IMR-90 (cell line): ENCODE results near the gene PRTFDC1. TPM values are rescaled to one million over a fixed set of nuclear protein-coding genes. Genes with fewer than 3 reads are reported as not detected.
A peak's percentile ranks its signal among the peaks of the same experiment; 100 is the strongest.

Source experiments
- ATAC-seq: fragments of 200-7000 bp; cut with Tn5 transposase; 2 replicates; pipeline ENCODE4 v1.9.1; 2020; ENCODE audit warnings: low read depth, mild to moderate bottlenecking, moderate library complexity
- BruUV-seq: library from RNA; stranded (reverse); fragments of 400-500 nt; replicated peaks from 2 replicates; lab custom pipeline; 2021; lab: Mats Ljungman, UMichigan
- CTCF ChIA-PET: fragments of 300-600 bp; formaldehyde crosslinking; extraction: SDS; loops from one replicate; lab custom pipeline; 2021; ENCODE audit warnings: antibody characterized with exemption; lab: Yijun Ruan, JAX
- POLR2A ChIA-PET: fragments of 300-600 bp; sonication (Branson Sonifier 250); formaldehyde crosslinking; loops from one replicate; lab custom pipeline; 2022; ENCODE audit warnings: antibody characterized with exemption; ENCODE audit not compliant: unreplicated experiment; lab: Charles Lee
- DNase-seq: peaks from one replicate; pipeline ENCODE4 v3.0.0; 2013
- H2AFZ ChIP-seq: replicated peaks from 2 replicates; pipeline ENCODE3; 2013; ENCODE audit warnings: low read length, mild to moderate bottlenecking; ENCODE audit not compliant: poor library complexity
- H2AK5ac ChIP-seq: 2 replicates; pipeline ENCODE4 v1.6.1; 2013; ENCODE audit warnings: low read depth, low read length, inconsistent platforms
- H2AK9ac ChIP-seq: replicated peaks from 2 replicates; pipeline ENCODE3; 2013; ENCODE audit warnings: mild to moderate bottlenecking, low read depth, low read length, moderate library complexity; ENCODE audit not compliant: poor library complexity
- H2BK120ac ChIP-seq: 2 replicates; pipeline ENCODE4 v1.6.1; 2013; ENCODE audit warnings: low read depth, low read length, inconsistent platforms
- H2BK15ac ChIP-seq: 3 replicates; pipeline ENCODE4 v1.6.1; 2013; ENCODE audit warnings: low read depth, low read length, inconsistent platforms
- H2BK20ac ChIP-seq: 2 replicates; pipeline ENCODE4 v1.6.1; 2013; ENCODE audit warnings: low read depth, mild to moderate bottlenecking, inconsistent platforms, low read length, moderate library complexity
- H2BK5ac ChIP-seq: 2 replicates; pipeline ENCODE4 v1.6.1; 2013; ENCODE audit warnings: mild to moderate bottlenecking, low read depth, low read length, inconsistent platforms; ENCODE audit not compliant: poor library complexity, severe bottlenecking
- H3K14ac ChIP-seq: replicated peaks from 2 replicates; pipeline ENCODE4 v1.6.1; 2013; ENCODE audit warnings: low read depth, low read length, inconsistent platforms
- H3K18ac ChIP-seq: 2 replicates; pipeline ENCODE4 v1.6.1; 2013; ENCODE audit warnings: low read depth, low read length, control low read depth
- H3K23ac ChIP-seq: 2 replicates; pipeline ENCODE4 v1.6.1; 2013; ENCODE audit warnings: low read depth, low read length, inconsistent platforms
- H3K27ac ChIP-seq: 2 replicates; pipeline ENCODE4 v1.5.1; 2013; ENCODE audit warnings: mild to moderate bottlenecking, control low read depth, low read length; ENCODE audit not compliant: insufficient read depth
- H3K27me3 ChIP-seq: 2 replicates; pipeline ENCODE4 v1.6.1; 2013; ENCODE audit warnings: low read length; ENCODE audit not compliant: control insufficient read depth, insufficient read depth
- H3K36me3 ChIP-seq: 2 replicates; pipeline ENCODE4 v1.6.1; 2013; ENCODE audit warnings: low read length, mixed read lengths; ENCODE audit not compliant: control insufficient read depth, insufficient read depth
- H3K4ac ChIP-seq: 2 replicates; pipeline ENCODE4 v1.6.1; 2013; ENCODE audit warnings: low read depth, low read length, inconsistent platforms
- H3K4me1 ChIP-seq: 2 replicates; pipeline ENCODE4 v1.6.1; 2013; ENCODE audit warnings: low read length, mixed read lengths; ENCODE audit not compliant: control insufficient read depth, insufficient read depth
- H3K4me2 ChIP-seq: 2 replicates; pipeline ENCODE4 v1.6.1; 2013; ENCODE audit warnings: low read depth, mild to moderate bottlenecking, control low read depth, low read length, moderate library complexity
- H3K4me3 ChIP-seq: 2 replicates; pipeline ENCODE4 v1.5.1; 2013; ENCODE audit warnings: low read depth, mild to moderate bottlenecking, control low read depth, low read length, moderate library complexity; ENCODE audit not compliant: insufficient read depth
- H3K56ac ChIP-seq: 2 replicates; pipeline ENCODE4 v1.6.1; 2013; ENCODE audit warnings: low read length, inconsistent platforms; ENCODE audit not compliant: insufficient read depth; ENCODE audit errors: extremely low read depth
- H3K79me1 ChIP-seq, 2 experiments: 2 replicates each; pipeline ENCODE4 v1.6.1; 2013; ENCODE audit warnings: low read length in 2 of 2, inconsistent platforms in 1 of 2, low read depth in 1 of 2
- H3K9ac ChIP-seq: 2 replicates; pipeline ENCODE4 v1.6.1; 2013; ENCODE audit warnings: low read depth, low read length, control low read depth
- H3K9me1 ChIP-seq: 2 replicates; pipeline ENCODE4 v1.6.1; 2013; ENCODE audit warnings: low read length, inconsistent platforms; ENCODE audit not compliant: insufficient read depth
- H3K9me3 ChIP-seq: 2 replicates; pipeline ENCODE4 v1.6.1; 2013; ENCODE audit warnings: low read length; ENCODE audit not compliant: control insufficient read depth, insufficient read depth
- H4K20me1 ChIP-seq: 2 replicates; pipeline ENCODE4 v1.6.1; 2013; ENCODE audit warnings: low read length, inconsistent platforms; ENCODE audit not compliant: insufficient read depth
- H4K5ac ChIP-seq: 2 replicates; pipeline ENCODE4 v1.6.1; 2013; ENCODE audit warnings: mild to moderate bottlenecking, low read depth, low read length, control low read depth
- H4K8ac ChIP-seq, 2 experiments: 2 replicates each; pipeline ENCODE4 v1.6.1; 2013; ENCODE audit warnings: low read depth in 2 of 2, low read length in 2 of 2, control low read depth in 1 of 2, inconsistent platforms in 1 of 2
- H4K91ac ChIP-seq: 2 replicates; pipeline ENCODE4 v1.6.1; 2013; ENCODE audit warnings: low read depth, low read length, inconsistent platforms; ENCODE audit not compliant: insufficient read depth
- BHLHE40 ChIP-seq: fragments of 150-350 bp; IDR thresholded peaks from 2 replicates; pipeline ENCODE4 v1.6.1; 2016; ENCODE audit warnings: mild to moderate bottlenecking, low read depth, low read length
- CEBPB ChIP-seq: IDR thresholded peaks from 2 replicates; pipeline ENCODE4 v1.6.1; 2012; ENCODE audit warnings: low read depth, low read length, improper control_type of control experiment
- CHD1 ChIP-seq: IDR thresholded peaks from 2 replicates; pipeline ENCODE4 v1.6.1; 2012; ENCODE audit warnings: low read depth, low read length, improper control_type of control experiment
- CTCF ChIP-seq: conservative IDR thresholded peaks from 2 replicates; pipeline ENCODE4 v1.5.1; 2012; ENCODE audit warnings: mild to moderate bottlenecking, low read depth, low read length, improper control_type of control experiment
- ELK1 ChIP-seq: fragments of 150-350 bp; IDR thresholded peaks from 2 replicates; pipeline ENCODE4 v1.6.1; 2016; ENCODE audit warnings: low read depth, mild to moderate bottlenecking, low read length, moderate library complexity, borderline replicate concordance
- MAFK ChIP-seq: IDR thresholded peaks from 2 replicates; pipeline ENCODE4 v1.6.1; 2012; ENCODE audit warnings: low read depth, low read length, improper control_type of control experiment
- MAZ ChIP-seq: IDR thresholded peaks from 2 replicates; pipeline ENCODE4 v1.6.1; 2012; ENCODE audit warnings: low read depth, mild to moderate bottlenecking, low read length, improper control_type of control experiment, moderate library complexity, borderline replicate concordance
- NFE2L2 ChIP-seq: fragments of 150-350 bp; IDR thresholded peaks from 2 replicates; pipeline ENCODE4 v1.6.1; 2016; ENCODE audit warnings: low read depth, mild to moderate bottlenecking, low read length
- RAD21 ChIP-seq: IDR thresholded peaks from 2 replicates; pipeline ENCODE4 v1.6.1; 2012; ENCODE audit warnings: low read length, improper control_type of control experiment
- RCOR1 ChIP-seq: IDR thresholded peaks from 2 replicates; pipeline ENCODE4 v1.6.1; 2012; ENCODE audit warnings: mild to moderate bottlenecking, low read length, improper control_type of control experiment; ENCODE audit not compliant: insufficient replicate concordance
- RFX5 ChIP-seq: IDR thresholded peaks from 2 replicates; pipeline ENCODE4 v1.8.0; 2012; ENCODE audit warnings: low read depth, mild to moderate bottlenecking, low read length, moderate library complexity
- SMC3 ChIP-seq: fragments of 150-350 bp; IDR thresholded peaks from 2 replicates; pipeline ENCODE4 v1.6.1; 2016; ENCODE audit warnings: low read depth, mild to moderate bottlenecking, antibody characterized with exemption, low read length, moderate library complexity
- USF2 ChIP-seq: fragments of 150-350 bp; IDR thresholded peaks from 2 replicates; pipeline ENCODE4 v1.6.1; 2017; ENCODE audit warnings: mild to moderate bottlenecking, antibody characterized with exemption, low read length, low read depth
- WGBS, 2 experiments: methylation state at CpG; one replicate each; pipeline versions ENCODE4 v1.1.5 to v1.1.7; 2013; ENCODE audit warnings: missing lambda C conversion rate in 2 of 2; ENCODE audit not compliant: insufficient read length in 1 of 2; ENCODE audit errors: extremely low coverage in 2 of 2; 5-methylcytosine and 5-hydroxymethylcytosine counted together
- dilution Hi-C: fragments of 300-500 bp; cut with HindIII; formaldehyde crosslinking; loops from one replicate; pipeline ENCODE4 v1.14.3; 2018; ENCODE audit warnings: low sequenced_read_pairs; ENCODE audit not compliant: unreplicated experiment
- in situ Hi-C: fragments of 300-500 bp; cut with MboI; formaldehyde crosslinking; loops from 3 replicates; pipeline ENCODE4 v1.14.3; 2019; ENCODE audit warnings: low sequenced_read_pairs, inconsistent platforms, mixed read lengths
- intact Hi-C: fragments of 100-400 bp; cut with micrococcal nuclease; formaldehyde crosslinking; loops from 2 replicates; pipeline ENCODE4 v1.10.0; 2022
- polyA plus RNA-seq, 3 experiments: library from polyadenylated mRNA; depleted of rRNA; stranded (reverse); fragments of >200 nt; gene quantifications; 2 replicates each; pipeline ENCODE4 v1.2.3, GENCODE V29; 2012; ENCODE audit warnings: low replicate concordance in 1 of 3
- total RNA-seq: library from RNA; depleted of rRNA; stranded (reverse); fragments of >200 nt; gene quantifications from 2 replicates; pipeline ENCODE4 v1.2.3, GENCODE V29; 2012

PRTFDC1 gene
- total and polyA plus RNA-seq, 2 of the 4 experiments (the other 2 are of a cell fraction): 12.3 to 17.9 TPM

- TF ChIP-seq ELK1: no peak
Measured at GRCh38 chr10:24873281-24873683, 79.1 kb downstream of the PRTFDC1 start (continued).

- Histone ChIP-seq H3K9me3 (peaks cover 3% of the 10 kb centered on the region; the same call in 1 of the 2 replicates), H3K27ac (peak overlapping the region; percentile 42; the same call in 1 of the 2 replicates), H2BK15ac (no peak overlapping the region), H3K4me1 (peaks cover 9% of the 10 kb centered on the region), H3K18ac (peak overlapping the region; percentile 25), H3K56ac (no peak overlapping the region; the same call in 1 of the 2 replicates), H3K4ac (peak overlapping the region; percentile 46; the same call in 1 of the 2 replicates), H2AK5ac (no peak overlapping the region), H3K9me1 (peaks cover 6% of the 10 kb centered on the region), H3K27me3 (no peaks in the 10 kb centered on the region), H3K36me3 (no peaks in the 10 kb centered on the region), H3K4me3 (no peak overlapping the region), H3K14ac (0 out of 2 replicates have a peak overlapping the region, but pooled peaks have one; percentile 48), H4K20me1 (no peaks in the 10 kb centered on the region), H3K4me2 (peak overlapping the region; percentile 43; the same call in 1 of the 2 replicates), H2BK120ac (peak overlapping the region; percentile 44; the same call in 1 of the 2 replicates), H4K8ac (peak overlapping the region in 1 of 2 experiments; percentile 43; a peak in 1 of 4 replicates), H2BK20ac (peak overlapping the region; percentile 45; the same call in 1 of the 2 replicates), H2AFZ (no peak overlapping the region), H2BK5ac (peak overlapping the region; percentile 77), H4K91ac (no peak overlapping the region; the same call in 1 of the 2 replicates), H3K23ac (no peak overlapping the region), H3K79me1 (no peaks in the 10 kb centered on the region), H2AK9ac (no peak overlapping the region), H4K5ac (no peak overlapping the region), H3K9ac (no peak overlapping the region)
- DNase-seq (no peak), ATAC-seq (peak; percentile 52)
- in situ Hi-C loops (no loop called here), intact Hi-C loops (loop anchor here (1.0 kb wide), 1 partner anchor 81 kb away; no protein-coding TSS in a partner anchor), dilution Hi-C loops (no loop called here)
- ChIA-PET CTCF (no interaction called here), POLR2A (interaction anchor here (0.5 kb wide), 1 partner anchor 25 kb away, joined by 4 read pairs; no protein-coding TSS in a partner anchor)
- no CpG with 5 or more reads among the region's 3 CpGs for WGBS, 2 experiments
- BruUV-seq: no TSS peak
- TF ChIP-seq MAFK: no peak
- no peak for TF ChIP-seq CHD1
- TF ChIP-seq CTCF: no peak
- TF ChIP-seq RFX5: no peak
- TF ChIP-seq RCOR1: no peak
- TF ChIP-seq NFE2L2: no peak
- no peak for TF ChIP-seq CEBPB
- TF ChIP-seq USF2: no peak
- TF ChIP-seq RAD21: no peak
- TF ChIP-seq BHLHE40: no peak
- TF ChIP-seq MAZ: no peak
- no peak for TF ChIP-seq SMC3
Measured at GRCh38 chr10:24872790-24873182, 79.6 kb downstream of the PRTFDC1 start.
